B cell (primary cell): ENCODE data around the gene MREG. TPM values are rescaled to one million over a fixed set of nuclear protein-coding genes. Genes with fewer than 3 reads are reported as not detected.

Experiments
- ATAC-seq: fragments of 200-7000 bp; cut with Tn5 transposase; one replicate; pipeline ENCODE4 v1.10.0; 2021; ENCODE audit warnings: low read depth, mild to moderate bottlenecking, moderate number of reproducible peaks, moderate library complexity
- CTCF ChIA-PET: fragments of 350-600 bp; sonication (Branson Sonifier 250); formaldehyde crosslinking; loops from one replicate; lab custom pipeline; 2021; ENCODE audit warnings: antibody characterized with exemption, inconsistent platforms; lab: Charles Lee
- POLR2A ChIA-PET: fragments of 350-600 bp; sonication (Branson Sonifier 250); formaldehyde crosslinking; loops from one replicate; lab custom pipeline; 2021; ENCODE audit warnings: antibody characterized with exemption; lab: Charles Lee
- DNase-seq: peaks from one replicate; pipeline ENCODE4 v3.0.0; 2013
- H2AFZ ChIP-seq: 2 replicates; pipeline ENCODE4 v1.6.1; 2012; ENCODE audit warnings: mild to moderate bottlenecking, low read depth, low read length; ENCODE audit not compliant: insufficient read depth, poor library complexity, severe bottlenecking
- H3K27ac ChIP-seq, 2 donors: 1 replicate in 1 of 2; 2 replicates in 1 of 2; pipeline ENCODE4 v1.5.1; 2012 to 2013; ENCODE audit warnings: low read length in 2 of 2, mild to moderate bottlenecking in 2 of 2, moderate library complexity in 1 of 2
- H3K27me3 ChIP-seq, 4 experiments: fragments of 200-600 bp in 1 of 4; sonication (generic) in 1 of 4; replicated peaks in 1 of 4; 1 replicate in 2 of 4; 2 replicates in 2 of 4; pipeline versions ENCODE4 v1.6.1 to v1.7.0; 2013 to 2016; ENCODE audit warnings: low read length in 3 of 4, mild to moderate bottlenecking in 2 of 4, mixed read lengths in 1 of 4, moderate library complexity in 1 of 4; ENCODE audit not compliant: insufficient read depth in 4 of 4, control insufficient read depth in 3 of 4; ENCODE audit errors: control extremely low read depth in 1 of 4
- H3K36me3 ChIP-seq, 2 experiments: replicated peaks in 1 of 2; 1 replicate in 1 of 2; 2 replicates in 1 of 2; pipeline versions ENCODE4 v1.6.1 to v1.7.1; 2013; ENCODE audit warnings: low read length in 1 of 2; ENCODE audit not compliant: insufficient read depth in 2 of 2, control insufficient read depth in 1 of 2; ENCODE audit errors: control extremely low read depth in 1 of 2, extremely low read depth in 1 of 2
- H3K4me1 ChIP-seq, 2 donors: fragments of 200-600 bp in 1 of 2; sonication (generic) in 1 of 2; 1 replicate in 1 of 2; 2 replicates in 1 of 2; pipeline versions ENCODE4 v1.5.1 to v1.6.1; 2013 to 2017; ENCODE audit warnings: low read length in 2 of 2; ENCODE audit not compliant: control insufficient read depth in 2 of 2, insufficient read depth in 2 of 2
- H3K4me2 ChIP-seq: replicated peaks from 2 replicates; pipeline ENCODE3; 2012; ENCODE audit warnings: mild to moderate bottlenecking, low read depth, low read length; ENCODE audit not compliant: poor library complexity, severe bottlenecking
- H3K4me3 ChIP-seq, 5 experiments: fragments of 200-600 bp in 1 of 5; sonication (generic) in 1 of 5; 1 replicate in 3 of 5; 2 replicates in 2 of 5; pipeline versions ENCODE4 v1.5.1 to v1.7.0; 2011 to 2016; ENCODE audit warnings: low read length in 4 of 5, mild to moderate bottlenecking in 4 of 5, low read depth in 2 of 5, control low read depth in 1 of 5, moderate library complexity in 1 of 5; ENCODE audit not compliant: insufficient read depth in 1 of 5; ENCODE audit errors: control extremely low read depth in 1 of 5, extremely low read depth in 1 of 5
- H3K79me2 ChIP-seq: fragments of 200-600 bp; sonication (generic); one replicate; pipeline ENCODE4 v1.6.0; 2016; ENCODE audit warnings: low read length; ENCODE audit not compliant: control insufficient read depth, insufficient read depth
- H3K9ac ChIP-seq: fragments of 200-600 bp; sonication (generic); 2 replicates; pipeline ENCODE4 v1.6.1; 2017; ENCODE audit warnings: mild to moderate bottlenecking, low read length, moderate library complexity
- H3K9me3 ChIP-seq, 3 donors: one replicate each; pipeline versions ENCODE4 v1.6.1 to v1.7.1; 2013; ENCODE audit warnings: low read length in 2 of 3; ENCODE audit not compliant: control insufficient read depth in 2 of 3, insufficient read depth in 1 of 3; ENCODE audit errors: control extremely low read depth in 1 of 3
- H4K20me1 ChIP-seq: 2 replicates; pipeline ENCODE4 v1.6.0; 2012; ENCODE audit warnings: mild to moderate bottlenecking, low read length; ENCODE audit not compliant: insufficient read depth, control insufficient read depth, poor library complexity, severe bottlenecking
- H3K27ac Mint-ChIP-seq: one replicate; pipeline ENCODE4 v1.8.0; 2021; ENCODE audit warnings: mixed read lengths
- H3K27me3 Mint-ChIP-seq: one replicate; pipeline ENCODE4 v1.8.0; 2021; ENCODE audit warnings: mixed read lengths
- H3K4me1 Mint-ChIP-seq: one replicate; pipeline ENCODE4 v1.8.0; 2021; ENCODE audit warnings: mixed read lengths
- H3K4me3 Mint-ChIP-seq: one replicate; pipeline ENCODE4 v1.8.0; 2021; ENCODE audit warnings: mixed read lengths
- H3K9me3 Mint-ChIP-seq: one replicate; pipeline ENCODE4 v1.8.0; 2022; ENCODE audit warnings: mixed read lengths; ENCODE audit not compliant: insufficient read depth
- EZH2 ChIP-seq: IDR thresholded peaks from 2 replicates; pipeline ENCODE4 v1.6.1; 2012; ENCODE audit warnings: borderline replicate concordance, low read depth, mild to moderate bottlenecking, moderate library complexity, low read length; ENCODE audit not compliant: insufficient read depth, poor library complexity, severe bottlenecking
- WGBS: methylation state at CpG from one replicate; pipeline ENCODE4 v1.1.5; 2013; ENCODE audit warnings: missing lambda C conversion rate; ENCODE audit not compliant: insufficient coverage; 5-methylcytosine and 5-hydroxymethylcytosine counted together
- intact Hi-C: fragments of 100-400 bp; cut with micrococcal nuclease; formaldehyde crosslinking; loops from one replicate; pipeline ENCODE4 v1.10.0; 2022
- polyA plus RNA-seq: library from polyadenylated mRNA; depleted of rRNA; stranded (reverse); fragments of >200 nt; gene quantifications from 2 replicates; pipeline ENCODE4 v1.2.3, GENCODE V29; 2012
- total RNA-seq, 2 donors: library from RNA; stranded (reverse); fragments of 120-200 nt in 1 of 2; gene quantifications; 1 replicate in 1 of 2; 2 replicates in 1 of 2; pipeline versions ENCODE4 v1.2.3 to v1.2.4, GENCODE V29; 2013 to 2022
- TF ChIP-seq, protein P1 (sequence below): fragments of 200-600 bp; IDR thresholded peaks from one replicate; pipeline ENCODE4 v1.8.0; 2022; ENCODE audit warnings: antibody characterized with exemption, mild to moderate bottlenecking

MREG gene
- total and polyA plus RNA-seq, 2 donors (not counting 1 experiment from before 2014, with no cell fraction given), result 2.1 to 5.7 TPM

DNA sequence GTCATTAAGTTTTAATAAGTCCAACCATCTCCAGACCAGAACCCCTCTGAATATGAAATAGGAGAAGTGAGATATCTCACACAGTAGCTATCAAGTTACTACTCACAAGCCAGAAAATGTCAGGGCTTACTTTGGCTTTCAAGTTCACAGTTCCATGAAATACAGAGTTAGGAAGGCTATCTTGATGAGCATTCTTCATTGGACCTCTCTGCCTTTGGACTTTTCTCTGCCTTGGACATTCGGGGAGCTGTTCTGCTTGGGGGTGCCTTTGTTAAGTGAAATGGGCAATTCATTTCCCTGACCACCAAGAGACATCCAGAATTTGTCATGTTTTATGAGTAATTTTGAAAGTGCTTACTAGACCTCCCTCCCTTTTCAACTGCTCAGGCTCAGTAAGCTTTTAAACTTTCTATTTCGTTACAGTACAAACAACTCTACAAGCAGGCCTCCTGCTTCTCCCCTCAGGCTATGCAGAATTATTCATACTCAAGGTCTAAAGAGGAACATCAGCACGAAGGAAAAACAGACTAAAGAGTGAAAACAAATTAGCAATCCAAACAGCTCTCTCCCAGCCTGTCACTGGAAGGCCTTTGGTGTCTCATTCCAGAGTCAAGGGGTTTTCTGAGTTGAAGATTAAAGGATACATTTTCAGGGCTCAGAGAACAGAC lies 95.3 kb downstream of the MREG start:
- H3K27ac ChIP-seq, result no peak overlapping the region
- CTCF ChIA-PET, result interaction anchor here (0.8 to 4.4 kb wide), 4 partner anchors 13 to 648 kb away, joined by 3 to 28 read pairs (median 4); no protein-coding TSS in a partner anchor
- H3K36me3 ChIP-seq, result no peaks in the 10 kb centered on the region
- no peak overlapping the region for H3K4me2 ChIP-seq
- intact Hi-C loops, result no loop called here
- H3K27me3 ChIP-seq, result no peaks in the 10 kb centered on the region
- no peak overlapping the region for H3K9ac ChIP-seq
- Mint-ChIP-seq H3K4me1 (no peaks in the 10 kb centered on the region), H3K9me3 (no peaks in the 10 kb centered on the region), H3K4me3 (no peak overlapping the region), H3K27ac (no peak overlapping the region), H3K27me3 (peaks cover 22% of the 10 kb centered on the region)
- no peak for TF ChIP-seq EZH2
- TF ChIP-seq, protein P1, sequence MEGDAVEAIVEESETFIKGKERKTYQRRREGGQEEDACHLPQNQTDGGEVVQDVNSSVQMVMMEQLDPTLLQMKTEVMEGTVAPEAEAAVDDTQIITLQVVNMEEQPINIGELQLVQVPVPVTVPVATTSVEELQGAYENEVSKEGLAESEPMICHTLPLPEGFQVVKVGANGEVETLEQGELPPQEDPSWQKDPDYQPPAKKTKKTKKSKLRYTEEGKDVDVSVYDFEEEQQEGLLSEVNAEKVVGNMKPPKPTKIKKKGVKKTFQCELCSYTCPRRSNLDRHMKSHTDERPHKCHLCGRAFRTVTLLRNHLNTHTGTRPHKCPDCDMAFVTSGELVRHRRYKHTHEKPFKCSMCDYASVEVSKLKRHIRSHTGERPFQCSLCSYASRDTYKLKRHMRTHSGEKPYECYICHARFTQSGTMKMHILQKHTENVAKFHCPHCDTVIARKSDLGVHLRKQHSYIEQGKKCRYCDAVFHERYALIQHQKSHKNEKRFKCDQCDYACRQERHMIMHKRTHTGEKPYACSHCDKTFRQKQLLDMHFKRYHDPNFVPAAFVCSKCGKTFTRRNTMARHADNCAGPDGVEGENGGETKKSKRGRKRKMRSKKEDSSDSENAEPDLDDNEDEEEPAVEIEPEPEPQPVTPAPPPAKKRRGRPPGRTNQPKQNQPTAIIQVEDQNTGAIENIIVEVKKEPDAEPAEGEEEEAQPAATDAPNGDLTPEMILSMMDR, result no peak
- no peaks in the 10 kb centered on the region for H3K9me3 ChIP-seq
- H3K4me1 ChIP-seq, result no peaks in the 10 kb centered on the region
- no peaks in the 10 kb centered on the region for H3K79me2 ChIP-seq
- H4K20me1 ChIP-seq, result no peaks in the 10 kb centered on the region
- H2AFZ ChIP-seq, result no peak overlapping the region
- POLR2A ChIA-PET, result no interaction called here
- no peak overlapping the region for H3K4me3 ChIP-seq
- WGBS, result 67% methylated on average over 1 of the region's 3 CpGs
- DNase-seq, result no peak
- ATAC-seq, result no peak

GRCh38 chr2:215915441-215915840 lies 97.9 kb downstream of the MREG start:
- POLR2A ChIA-PET, result no interaction called here
- H3K9me3 ChIP-seq, result no peaks in the 10 kb centered on the region
- CTCF ChIA-PET, result no interaction called here
- 90% methylated on average over 3 of the region's 5 CpGs for WGBS
- Mint-ChIP-seq H3K9me3 (no peaks in the 10 kb centered on the region), H3K27ac (no peak overlapping the region), H3K27me3 (peaks cover 26% of the 10 kb centered on the region), H3K4me1 (no peaks in the 10 kb centered on the region), H3K4me3 (no peak overlapping the region)
- no peaks in the 10 kb centered on the region for H3K4me1 ChIP-seq
- intact Hi-C loops, result no loop called here
- DNase-seq, result no peak
- no peaks in the 10 kb centered on the region for H3K36me3 ChIP-seq
- no peak overlapping the region for H3K4me3 ChIP-seq
- no peak for TF ChIP-seq EZH2
- TF ChIP-seq, protein P1, result no peak
- no peaks in the 10 kb centered on the region for H3K79me2 ChIP-seq
- no peak overlapping the region for H2AFZ ChIP-seq
- no peaks in the 10 kb centered on the region for H3K27me3 ChIP-seq
- no peak overlapping the region for H3K9ac ChIP-seq
- no peaks in the 10 kb centered on the region for H4K20me1 ChIP-seq
- no peak for ATAC-seq
- no peak overlapping the region for H3K4me2 ChIP-seq
- no peak overlapping the region for H3K27ac ChIP-seq
